GM12801 (cell line): ENCODE results near the gene SH2D3C.

Experiments used
- TF ChIP-seq, protein P1 (sequence below): IDR thresholded peaks from one replicate; pipeline ENCODE4 v1.5.1; 2011; ENCODE audit warnings: control low read depth; ENCODE audit not compliant: insufficient read length; ENCODE audit errors: extremely low read depth

SH2D3C gene

GRCh38 chr9:127698985-127699670 lies 79.3 kb downstream of the SH2D3C start:
- TF ChIP-seq, protein P1, sequence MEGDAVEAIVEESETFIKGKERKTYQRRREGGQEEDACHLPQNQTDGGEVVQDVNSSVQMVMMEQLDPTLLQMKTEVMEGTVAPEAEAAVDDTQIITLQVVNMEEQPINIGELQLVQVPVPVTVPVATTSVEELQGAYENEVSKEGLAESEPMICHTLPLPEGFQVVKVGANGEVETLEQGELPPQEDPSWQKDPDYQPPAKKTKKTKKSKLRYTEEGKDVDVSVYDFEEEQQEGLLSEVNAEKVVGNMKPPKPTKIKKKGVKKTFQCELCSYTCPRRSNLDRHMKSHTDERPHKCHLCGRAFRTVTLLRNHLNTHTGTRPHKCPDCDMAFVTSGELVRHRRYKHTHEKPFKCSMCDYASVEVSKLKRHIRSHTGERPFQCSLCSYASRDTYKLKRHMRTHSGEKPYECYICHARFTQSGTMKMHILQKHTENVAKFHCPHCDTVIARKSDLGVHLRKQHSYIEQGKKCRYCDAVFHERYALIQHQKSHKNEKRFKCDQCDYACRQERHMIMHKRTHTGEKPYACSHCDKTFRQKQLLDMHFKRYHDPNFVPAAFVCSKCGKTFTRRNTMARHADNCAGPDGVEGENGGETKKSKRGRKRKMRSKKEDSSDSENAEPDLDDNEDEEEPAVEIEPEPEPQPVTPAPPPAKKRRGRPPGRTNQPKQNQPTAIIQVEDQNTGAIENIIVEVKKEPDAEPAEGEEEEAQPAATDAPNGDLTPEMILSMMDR = no peak

- TF ChIP-seq, protein P1 = no peak
These were observed 80.1 kb downstream of the SH2D3C start for GRCh38 chr9:127698386-127698785.

- TF ChIP-seq, protein P1 = no peak
These were observed 80.9 kb downstream of the SH2D3C start for GRCh38 chr9:127697575-127697974.

GRCh38 chr9:127694890-127695720 lies 83.4 kb downstream of the SH2D3C start:
- TF ChIP-seq, protein P1 = no peak

GRCh38 chr9:127693697-127694096 lies 84.8 kb downstream of the SH2D3C start:
- TF ChIP-seq, protein P1 = no peak

GRCh38 chr9:127693143-127693542 lies 85.3 kb downstream of the SH2D3C start:
- TF ChIP-seq, protein P1 = no peak

GRCh38 chr9:127692071-127692470 lies 86.4 kb downstream of the SH2D3C start:
- TF ChIP-seq, protein P1 = no peak
